Ectodermal cell (in vitro differentiated cells): Measurements from ENCODE around the gene NME2.
"Not testable (repeated sequence)": the region's sequence is repeated elsewhere in the genome, so short reads cannot be mapped to it uniquely, and the experiment has no call there.

Source experiments
- H3K27ac ChIP-seq: 2 replicates; pipeline ENCODE4 v1.7.0; 2013; ENCODE audit warnings: mild to moderate bottlenecking, low read depth, low read length; ENCODE audit not compliant: insufficient read depth, poor library complexity, severe bottlenecking
- H3K27me3 ChIP-seq: 2 replicates; pipeline ENCODE4 v1.7.0; 2013; ENCODE audit warnings: mild to moderate bottlenecking, low read length; ENCODE audit not compliant: insufficient read depth, control insufficient read depth, poor library complexity, severe bottlenecking
- H3K36me3 ChIP-seq: one replicate; pipeline ENCODE4 v1.7.0; 2013; ENCODE audit warnings: low read length; ENCODE audit not compliant: control insufficient read depth, insufficient read depth
- H3K4me1 ChIP-seq: one replicate; pipeline ENCODE4 v1.7.0; 2013; ENCODE audit warnings: low read length; ENCODE audit not compliant: control insufficient read depth, insufficient read depth
- H3K4me3 ChIP-seq: 2 replicates; pipeline ENCODE4 v1.7.0; 2013; ENCODE audit warnings: low read depth, low read length, control low read depth; ENCODE audit not compliant: insufficient read depth
- H3K9me3 ChIP-seq: 2 replicates; pipeline ENCODE4 v1.7.0; 2013; ENCODE audit warnings: mild to moderate bottlenecking, low read length, moderate library complexity; ENCODE audit not compliant: control insufficient read depth
- WGBS, 2 experiments: methylation state at CpG; one replicate each; pipeline ENCODE4 v1.1.7; 2013; ENCODE audit warnings: missing lambda C conversion rate in 2 of 2; 5-methylcytosine and 5-hydroxymethylcytosine counted together

Gene NME2

DNA sequence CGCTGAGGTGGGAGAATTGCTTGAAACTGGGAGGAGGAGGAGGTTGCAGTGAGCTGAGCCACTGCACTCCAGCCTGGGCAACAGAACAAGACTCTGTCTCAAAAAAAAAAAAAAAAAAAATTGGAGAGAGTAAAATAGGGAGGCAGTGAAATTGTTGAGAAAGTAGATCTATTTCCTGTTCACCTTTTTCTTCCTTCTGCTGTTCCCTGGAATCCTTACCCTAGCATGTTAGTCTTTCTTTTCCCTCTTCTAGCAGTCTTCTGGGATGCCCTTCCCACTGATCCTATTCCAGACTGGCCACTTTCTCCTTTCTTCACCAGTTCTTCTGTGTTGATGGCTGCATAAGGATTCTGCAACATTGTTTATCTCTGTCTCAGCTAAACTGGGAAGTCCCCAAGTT, 3.1 kb downstream of the NME2 start:
- H3K9me3 ChIP-seq, result no peaks in the 10 kb centered on the region
- H3K4me1 ChIP-seq, result peaks cover 6% of the 10 kb centered on the region
- peaks cover 5% of the 10 kb centered on the region for H3K36me3 ChIP-seq
- H3K27ac ChIP-seq, result no peak overlapping the region
- 92 to 100% methylated on average over 1 of the region's 1 CpG for WGBS, 2 experiments
- no peak overlapping the region for H3K4me3 ChIP-seq
- no peaks in the 10 kb centered on the region for H3K27me3 ChIP-seq

DNA sequence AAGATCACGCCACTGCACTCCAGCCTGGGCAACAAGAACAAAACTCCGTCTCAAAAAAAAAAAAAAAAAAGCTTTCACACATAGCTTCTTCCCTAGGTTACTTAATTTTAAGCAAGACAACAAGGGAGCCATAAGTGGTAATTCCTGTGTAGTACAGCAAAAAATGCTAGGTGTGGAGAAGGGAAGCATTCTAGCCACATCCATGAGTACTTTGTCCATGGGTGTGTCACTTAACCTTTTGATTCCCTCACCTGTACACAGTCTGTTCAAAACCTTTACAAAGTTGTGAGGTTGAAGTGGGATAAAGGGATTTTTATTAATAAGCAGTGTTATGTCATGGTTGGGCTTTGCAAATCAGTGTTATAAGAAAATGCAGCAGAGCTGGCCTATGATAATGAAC, 4.5 kb downstream of the NME2 start:
- WGBS, 2 experiments, result 94 to 100% methylated on average over 2 of the region's 2 CpGs
- H3K4me1 ChIP-seq, result peaks cover 1% of the 10 kb centered on the region
- H3K36me3 ChIP-seq, result peaks cover 5% of the 10 kb centered on the region
- H3K27me3 ChIP-seq, result no peaks in the 10 kb centered on the region
- H3K27ac ChIP-seq, result no peak overlapping the region
- H3K9me3 ChIP-seq, result no peaks in the 10 kb centered on the region
- H3K4me3 ChIP-seq, result no peak overlapping the region

DNA sequence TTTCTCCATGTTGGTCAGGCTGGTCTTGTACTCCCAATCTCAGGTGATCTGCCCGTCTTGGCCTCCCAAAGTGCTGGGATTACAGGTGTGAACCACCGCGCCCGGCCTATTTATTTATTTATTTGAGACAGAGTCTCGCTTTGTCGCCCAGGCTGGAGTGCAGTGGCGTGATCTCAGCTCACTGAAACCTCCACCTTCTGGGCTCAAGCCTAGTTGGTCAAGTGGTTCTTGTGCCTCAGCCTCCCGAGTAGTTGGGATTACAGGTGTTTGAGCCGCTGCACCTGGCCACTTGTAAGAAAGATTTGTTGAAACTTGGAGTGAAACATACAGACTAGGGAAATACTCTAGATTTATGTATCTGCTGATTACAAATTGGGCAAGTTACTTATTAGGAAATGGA, 5.8 kb downstream of the NME2 start:
- WGBS, 2 experiments, result 93 to 94% methylated on average over 9 of the region's 9 CpGs
- not testable (repeated sequence) for H3K4me3 ChIP-seq, H3K27ac ChIP-seq, H3K4me1 ChIP-seq, H3K9me3 ChIP-seq, H3K36me3 ChIP-seq, H3K27me3 ChIP-seq

DNA sequence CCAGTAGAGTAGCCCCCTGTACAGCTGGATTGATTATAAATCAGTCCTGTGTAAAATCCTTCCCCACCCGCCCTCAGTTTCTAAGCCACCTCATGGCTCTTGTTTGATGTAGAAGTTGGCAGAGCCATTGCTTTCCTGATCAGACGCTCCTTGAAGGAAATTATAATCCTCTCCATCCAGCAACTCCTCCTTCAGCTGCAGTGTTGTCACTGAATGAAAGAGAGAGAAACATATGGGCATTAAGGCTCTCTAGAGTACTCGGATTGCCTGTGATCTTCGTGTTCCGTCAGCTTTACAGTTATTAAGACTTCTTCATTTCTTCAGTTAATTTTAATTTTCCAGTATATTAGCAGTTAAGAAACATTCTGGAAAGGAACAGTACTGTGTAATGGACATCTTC, 14.3 kb downstream of the NME2 start:
- Histone ChIP-seq H3K4me1 (no peaks in the 10 kb centered on the region), H3K27me3 (no peaks in the 10 kb centered on the region), H3K9me3 (no peaks in the 10 kb centered on the region), H3K4me3 (no peak overlapping the region), H3K36me3 (peaks cover 17% of the 10 kb centered on the region), H3K27ac (no peak overlapping the region)
- WGBS, 2 experiments, result 92 to 94% methylated on average over 5 of the region's 5 CpGs

DNA sequence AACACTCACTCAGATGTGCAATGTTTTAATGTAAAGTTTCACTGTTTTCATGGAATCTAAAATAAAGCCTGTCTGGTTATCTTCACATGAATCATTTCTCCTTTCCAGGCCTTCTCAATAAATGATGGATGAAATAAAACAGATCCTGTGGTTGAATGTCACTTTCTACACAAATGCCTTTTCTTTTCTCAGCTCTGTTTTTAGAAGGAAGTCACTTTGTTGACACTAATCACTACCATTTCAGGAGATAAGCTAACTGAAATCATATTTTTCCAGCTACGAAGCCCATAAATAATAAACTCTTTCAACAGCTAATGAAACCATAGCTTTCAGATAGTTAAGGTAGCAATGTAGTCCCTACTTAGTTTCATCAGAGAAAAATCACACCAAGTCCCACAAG, 17.9 kb downstream of the NME2 start:
- no peaks in the 10 kb centered on the region for H3K27me3 ChIP-seq
- H3K9me3 ChIP-seq, result no peaks in the 10 kb centered on the region
- no peak overlapping the region for H3K27ac ChIP-seq
- no peak overlapping the region for H3K4me3 ChIP-seq
- no peaks in the 10 kb centered on the region for H3K4me1 ChIP-seq
- peaks cover 24% of the 10 kb centered on the region for H3K36me3 ChIP-seq
- 100% methylated on average over 1 of the region's 1 CpG for WGBS, 2 experiments

DNA sequence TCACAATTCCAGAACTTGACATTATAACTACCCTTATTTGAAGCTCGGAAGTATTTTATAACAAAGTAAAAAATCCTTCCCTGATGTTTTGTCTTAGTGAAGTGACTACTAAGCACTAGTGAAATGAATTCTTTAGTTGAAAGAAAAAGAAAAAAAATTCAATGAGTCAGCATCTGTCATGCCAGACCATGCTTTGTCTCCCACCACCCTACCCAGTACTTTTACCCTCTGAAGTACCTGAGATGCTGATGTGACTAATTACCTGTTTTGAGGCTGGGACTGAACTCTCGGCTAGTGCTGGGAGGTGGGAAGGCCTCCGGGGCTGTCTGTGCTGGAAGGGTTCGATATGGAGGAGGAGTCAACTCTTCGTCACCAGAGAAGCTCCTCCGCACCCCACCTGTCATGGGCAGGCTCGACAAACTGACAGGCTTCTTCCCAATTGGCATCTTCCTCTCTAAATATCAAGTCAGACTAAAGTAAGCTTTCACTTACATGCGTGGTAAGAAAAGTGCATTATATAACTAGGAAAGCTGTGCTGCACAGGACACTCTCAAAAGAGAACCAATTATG, 19.6 kb downstream of the NME2 start:
- Histone ChIP-seq H3K4me3 (no peak overlapping the region), H3K27ac (no peak overlapping the region), H3K9me3 (no peaks in the 10 kb centered on the region), H3K36me3 (peaks cover 24% of the 10 kb centered on the region), H3K4me1 (no peaks in the 10 kb centered on the region), H3K27me3 (no peaks in the 10 kb centered on the region)
- 91 to 93% methylated on average over 7 of the region's 8 CpGs for WGBS, 2 experiments

DNA sequence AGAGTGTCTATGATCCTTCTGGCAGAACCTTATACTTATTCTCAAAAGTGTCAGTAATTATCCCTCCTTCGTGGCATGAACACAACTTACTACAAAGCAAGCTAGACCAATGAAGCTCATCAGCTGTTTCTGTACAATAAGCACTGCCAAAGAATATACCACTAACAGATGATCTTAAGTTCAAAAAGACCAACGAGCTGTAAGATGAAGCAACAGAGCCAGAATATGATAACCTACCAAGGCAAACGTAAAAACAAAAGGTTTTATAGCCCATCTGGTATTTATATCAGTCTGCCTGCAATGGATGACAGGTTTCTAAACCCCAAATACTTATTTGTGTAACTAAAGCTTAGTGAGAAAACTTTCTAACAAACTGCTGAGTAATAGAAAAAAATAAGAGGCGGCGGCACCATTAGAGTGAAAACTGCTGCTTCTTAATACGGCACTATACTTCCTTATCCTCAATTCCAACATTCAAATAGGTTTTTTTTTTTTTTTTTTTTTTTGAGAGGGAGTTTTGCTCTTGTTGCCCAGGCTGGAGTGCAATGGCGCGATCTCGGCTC, 22.1 kb downstream of the NME2 start:
- Histone ChIP-seq H3K27ac (no peak overlapping the region), H3K4me1 (no peaks in the 10 kb centered on the region), H3K27me3 (no peaks in the 10 kb centered on the region), H3K4me3 (no peak overlapping the region), H3K9me3 (no peaks in the 10 kb centered on the region), H3K36me3 (peaks cover 33% of the 10 kb centered on the region)
- WGBS, 2 experiments, result 92 to 95% methylated on average over 6 to 8 of the region's 9 CpGs

DNA sequence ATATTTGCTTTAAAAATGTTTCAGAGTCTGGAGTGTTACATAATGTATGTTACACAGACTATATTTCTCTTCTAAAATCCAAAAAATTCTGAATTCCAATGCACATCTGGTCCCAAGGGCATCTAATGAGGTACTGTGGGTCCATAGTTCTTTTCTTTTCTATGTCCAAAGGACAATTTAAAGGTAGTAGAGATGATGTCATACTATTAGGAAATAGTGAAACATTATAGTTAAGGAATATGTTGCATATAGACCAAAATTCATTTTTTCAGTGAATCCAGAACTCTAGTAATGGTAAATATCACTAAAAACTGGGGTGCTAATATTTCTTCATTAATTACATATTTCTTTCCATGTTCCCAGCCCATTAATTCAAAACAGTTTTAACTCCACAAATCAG, 23.0 kb downstream of the NME2 start:
- Histone ChIP-seq H3K27me3 (no peaks in the 10 kb centered on the region), H3K36me3 (peaks cover 35% of the 10 kb centered on the region), H3K4me1 (no peaks in the 10 kb centered on the region), H3K4me3 (no peak overlapping the region), H3K27ac (no peak overlapping the region), H3K9me3 (no peaks in the 10 kb centered on the region)

DNA sequence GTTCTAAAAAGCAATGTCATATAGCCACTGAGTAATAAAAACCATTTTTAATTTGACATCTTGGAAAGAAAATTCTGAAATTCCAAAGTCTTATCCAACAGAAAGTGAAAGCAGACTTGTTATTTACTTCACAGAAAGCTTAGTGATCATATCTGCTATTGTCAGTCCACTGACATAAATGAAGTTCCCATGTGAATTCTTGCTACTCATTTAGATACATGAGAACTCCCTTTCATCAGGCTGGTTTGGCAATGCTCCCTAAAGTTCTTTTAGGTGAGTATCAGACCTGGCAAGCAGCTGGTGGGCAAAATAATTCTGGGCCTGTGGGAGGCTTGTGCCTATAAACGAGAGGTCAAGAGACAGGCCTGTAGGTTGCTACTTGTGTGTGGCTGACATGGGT, 23.4 kb downstream of the NME2 start:
- 92 to 100% methylated on average over 1 of the region's 1 CpG for WGBS, 2 experiments
- H3K36me3 ChIP-seq, result peaks cover 36% of the 10 kb centered on the region
- H3K4me1 ChIP-seq, result no peaks in the 10 kb centered on the region
- H3K4me3 ChIP-seq, result no peak overlapping the region
- H3K27me3 ChIP-seq, result no peaks in the 10 kb centered on the region
- H3K27ac ChIP-seq, result no peak overlapping the region
- H3K9me3 ChIP-seq, result no peaks in the 10 kb centered on the region

DNA sequence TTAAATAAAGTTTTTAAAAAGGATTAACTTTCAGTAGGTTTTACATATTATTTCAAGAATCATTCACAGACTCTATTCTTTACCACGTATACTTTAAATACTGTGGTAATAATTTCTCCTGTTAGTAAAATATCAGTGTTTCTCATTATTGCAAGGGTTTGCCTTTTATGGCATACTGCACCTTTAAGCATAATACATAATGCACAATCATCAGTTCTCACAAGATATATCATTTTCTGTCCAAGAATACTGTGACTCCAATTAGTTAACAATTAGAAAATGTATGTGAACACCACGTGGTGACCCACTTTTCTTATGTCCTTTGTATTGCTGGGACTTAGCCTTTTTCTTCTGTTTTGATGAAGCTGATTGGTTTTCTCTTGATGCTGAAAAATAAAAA, 25.7 kb downstream of the NME2 start:
- no peaks in the 10 kb centered on the region for H3K9me3 ChIP-seq
- 95 to 100% methylated on average over 1 of the region's 2 CpGs for WGBS, 2 experiments
- H3K36me3 ChIP-seq, result peaks cover 31% of the 10 kb centered on the region
- no peak overlapping the region for H3K27ac ChIP-seq
- H3K4me3 ChIP-seq, result no peak overlapping the region
- H3K27me3 ChIP-seq, result no peaks in the 10 kb centered on the region
- no peaks in the 10 kb centered on the region for H3K4me1 ChIP-seq

DNA sequence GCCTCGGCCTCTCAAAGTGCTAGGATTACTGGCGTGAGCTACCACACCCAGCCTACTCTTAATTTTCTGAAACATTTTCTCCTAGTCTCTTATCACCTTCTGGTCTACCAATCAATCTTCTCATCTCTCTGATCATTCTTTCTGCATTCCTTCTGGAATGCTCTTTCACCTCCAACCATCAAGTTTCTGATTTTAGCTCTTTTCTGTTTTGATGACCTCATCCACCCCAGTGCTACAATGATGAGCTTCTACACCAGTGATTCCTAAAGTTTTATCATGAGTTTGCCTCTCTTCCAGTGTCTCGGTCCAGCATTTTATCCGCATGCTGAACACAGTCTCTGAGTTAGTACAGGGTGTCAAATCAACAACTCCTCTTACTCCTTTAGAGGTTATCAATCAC, 31.5 kb downstream of the NME2 start:
- peaks cover 25% of the 10 kb centered on the region for H3K36me3 ChIP-seq
- no peak overlapping the region for H3K27ac ChIP-seq
- WGBS, 2 experiments, result 94 to 96% methylated on average over 4 of the region's 4 CpGs
- H3K9me3 ChIP-seq, result no peaks in the 10 kb centered on the region
- H3K4me1 ChIP-seq, result no peaks in the 10 kb centered on the region
- H3K27me3 ChIP-seq, result no peaks in the 10 kb centered on the region
- H3K4me3 ChIP-seq, result no peak overlapping the region
